Measurements from ENCODE around the gene TBC1D9. TPM values are rescaled to one million over a fixed set of nuclear protein-coding genes. Genes with fewer than 3 reads are reported as not detected.

Gene TBC1D9
- total RNA-seq, 4 donors from 2014 or later = 1.5 to 3.5 (median 2.2) TPM

DNA sequence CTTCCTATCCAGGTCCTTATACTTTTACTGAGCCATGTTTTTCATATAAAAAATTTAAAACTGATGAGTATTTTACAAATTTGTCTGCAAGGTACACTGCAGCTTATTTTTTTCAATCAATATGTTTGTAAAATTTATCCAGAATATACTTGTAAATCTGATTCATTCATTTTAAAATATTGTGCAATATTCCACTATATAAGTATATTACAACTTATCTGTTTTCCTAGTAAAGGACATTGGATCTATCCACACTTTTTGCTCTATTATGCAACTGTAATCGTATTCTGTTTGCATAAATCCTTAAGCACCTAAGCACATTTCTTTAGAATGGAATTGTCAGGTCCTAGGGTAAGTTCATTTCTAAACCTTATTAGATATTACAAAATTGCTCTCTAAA is 49.5 kb downstream of the TBC1D9 start:
- intact Hi-C loops (cut with DNase I; ENCODE audit: low total_unique reads) (no loop called here), in situ Hi-C loops (cut with MboI; ENCODE audit: low sequenced_read_pairs in 4 of 4) (no loop called here)
- no peaks in the 10 kb centered on the region for H3K4me1 ChIP-seq

DNA sequence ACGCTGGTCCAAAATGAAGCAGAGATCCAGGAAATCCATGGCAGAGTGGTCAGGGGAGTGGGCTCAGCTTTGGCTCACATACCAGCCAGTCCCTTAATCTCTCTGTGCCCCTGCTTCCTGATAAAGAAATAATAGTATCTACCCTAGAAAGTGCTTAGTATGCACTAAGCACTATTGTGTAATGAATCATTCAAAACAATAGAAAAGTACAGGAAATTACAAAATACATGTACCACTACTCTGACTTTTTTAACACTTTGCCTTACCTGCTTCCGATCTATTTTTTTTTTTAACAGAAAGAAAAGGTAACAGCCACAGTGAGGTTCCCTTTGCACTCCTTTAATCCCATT is 49.9 kb downstream of the TBC1D9 start:
- ATAC-seq (no peak), DNase-seq (no peak)
- no peaks in the 10 kb centered on the region for H3K4me1 ChIP-seq
- intact Hi-C loops (cut with DNase I; ENCODE audit: low total_unique reads) (no loop called here), in situ Hi-C loops (cut with MboI; ENCODE audit: low sequenced_read_pairs in 4 of 4) (no loop called here)
- H3K4me3 ChIP-seq = no peak overlapping the region
- H3K36me3 ChIP-seq = no peaks in the 10 kb centered on the region
- no peaks in the 10 kb centered on the region for H3K9me3 ChIP-seq
- H3K27ac ChIP-seq = no peak overlapping the region
- TF ChIP-seq POLR2A (IDR thresholded peaks at IDR 0.05) = no peak
- TF ChIP-seq, protein P1, sequence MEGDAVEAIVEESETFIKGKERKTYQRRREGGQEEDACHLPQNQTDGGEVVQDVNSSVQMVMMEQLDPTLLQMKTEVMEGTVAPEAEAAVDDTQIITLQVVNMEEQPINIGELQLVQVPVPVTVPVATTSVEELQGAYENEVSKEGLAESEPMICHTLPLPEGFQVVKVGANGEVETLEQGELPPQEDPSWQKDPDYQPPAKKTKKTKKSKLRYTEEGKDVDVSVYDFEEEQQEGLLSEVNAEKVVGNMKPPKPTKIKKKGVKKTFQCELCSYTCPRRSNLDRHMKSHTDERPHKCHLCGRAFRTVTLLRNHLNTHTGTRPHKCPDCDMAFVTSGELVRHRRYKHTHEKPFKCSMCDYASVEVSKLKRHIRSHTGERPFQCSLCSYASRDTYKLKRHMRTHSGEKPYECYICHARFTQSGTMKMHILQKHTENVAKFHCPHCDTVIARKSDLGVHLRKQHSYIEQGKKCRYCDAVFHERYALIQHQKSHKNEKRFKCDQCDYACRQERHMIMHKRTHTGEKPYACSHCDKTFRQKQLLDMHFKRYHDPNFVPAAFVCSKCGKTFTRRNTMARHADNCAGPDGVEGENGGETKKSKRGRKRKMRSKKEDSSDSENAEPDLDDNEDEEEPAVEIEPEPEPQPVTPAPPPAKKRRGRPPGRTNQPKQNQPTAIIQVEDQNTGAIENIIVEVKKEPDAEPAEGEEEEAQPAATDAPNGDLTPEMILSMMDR (IDR thresholded peaks at IDR 0.05 in 4 of 5, conservative IDR thresholded peaks at IDR 0.05 in 1 of 5) = no peak
- H3K27me3 ChIP-seq = no peaks in the 10 kb centered on the region

More for the DNA sequence above, 49.5 kb downstream of the TBC1D9 start:
- Histone ChIP-seq H3K9me3 (no peaks in the 10 kb centered on the region), H3K36me3 (no peaks in the 10 kb centered on the region), H3K27me3 (no peaks in the 10 kb centered on the region), H3K27ac (no peak overlapping the region), H3K4me3 (no peak overlapping the region)
- TF ChIP-seq POLR2A (IDR thresholded peaks at IDR 0.05) = no peak
- TF ChIP-seq, protein P1 (IDR thresholded peaks at IDR 0.05 in 4 of 5, conservative IDR thresholded peaks at IDR 0.05 in 1 of 5) = no peak
- no peak for ATAC-seq
- DNase-seq = no peak

DNA sequence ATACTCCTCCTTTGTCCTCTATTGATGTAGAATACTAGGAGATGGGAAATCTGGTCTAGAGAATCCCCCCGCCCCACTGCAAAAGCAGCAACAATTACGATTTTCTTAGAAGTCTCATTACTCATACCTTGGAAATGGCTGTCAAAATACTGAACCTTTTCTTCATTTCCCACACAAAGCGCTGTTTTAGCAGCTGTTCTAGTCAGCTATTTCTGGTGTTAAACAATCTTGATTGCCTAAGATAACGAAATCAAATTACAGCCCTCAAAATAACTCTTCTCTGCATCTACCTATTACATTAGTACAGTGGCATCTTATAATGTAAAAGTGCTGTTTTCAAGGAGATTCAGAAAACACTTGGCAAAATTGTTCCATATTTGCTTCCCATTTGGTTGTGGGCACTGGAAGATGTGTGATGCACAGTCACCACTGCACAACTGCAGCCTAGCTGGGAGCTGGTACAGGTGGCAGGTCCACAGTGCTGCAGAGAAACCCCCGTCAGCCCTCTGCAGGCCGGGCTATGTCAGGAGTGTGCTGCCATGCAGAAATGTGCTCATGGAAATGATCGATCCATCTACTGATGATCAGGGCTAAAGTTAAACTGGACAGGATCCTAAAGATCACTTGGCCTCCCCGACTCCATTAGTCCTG is 50.4 kb downstream of the TBC1D9 start:
- Histone ChIP-seq H3K27ac (no peak overlapping the region), H3K27me3 (no peaks in the 10 kb centered on the region), H3K36me3 (no peaks in the 10 kb centered on the region), H3K4me3 (no peak overlapping the region), H3K9me3 (no peaks in the 10 kb centered on the region), H3K4me1 (no peaks in the 10 kb centered on the region)
- intact Hi-C loops (cut with DNase I; ENCODE audit: low total_unique reads) (no loop called here), in situ Hi-C loops (cut with MboI; ENCODE audit: low sequenced_read_pairs in 4 of 4) (no loop called here)
- DNase-seq = no peak
- TF ChIP-seq POLR2A (IDR thresholded peaks at IDR 0.05) = no peak
- TF ChIP-seq, protein P1 (IDR thresholded peaks at IDR 0.05 in 4 of 5, conservative IDR thresholded peaks at IDR 0.05 in 1 of 5) = no peak
- ATAC-seq = no peak

DNA sequence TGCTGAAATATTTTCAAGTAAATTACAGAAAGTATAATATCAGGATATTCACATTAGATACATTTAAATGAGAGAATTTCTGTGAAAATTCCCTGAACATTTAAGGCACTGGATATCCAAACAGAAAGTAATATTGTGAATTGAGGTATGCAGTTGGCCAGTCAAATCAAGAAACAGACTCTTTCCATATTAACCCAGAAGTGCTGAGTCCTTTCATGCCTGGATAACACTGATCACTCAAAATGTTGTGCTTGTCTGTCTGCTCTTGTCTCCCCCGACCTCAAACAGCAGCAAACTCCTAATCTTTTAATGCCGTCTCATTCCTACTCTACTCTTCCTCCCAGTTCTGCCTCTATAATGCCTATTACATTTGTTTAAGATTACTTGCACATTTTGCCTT is 51.2 kb downstream of the TBC1D9 start:
- intact Hi-C loops (cut with DNase I; ENCODE audit: low total_unique reads) = no loop called here
- no peaks in the 10 kb centered on the region for H3K4me1 ChIP-seq
- H3K4me3 ChIP-seq = no peak overlapping the region
- no peak for TF ChIP-seq POLR2A (IDR thresholded peaks at IDR 0.05)
- TF ChIP-seq, protein P1 (IDR thresholded peaks at IDR 0.05 in 4 of 5, conservative IDR thresholded peaks at IDR 0.05 in 1 of 5) = no peak
- in situ Hi-C loops (cut with MboI; ENCODE audit: low sequenced_read_pairs in 4 of 4) = no loop called here
- DNase-seq = no peak
- H3K9me3 ChIP-seq = no peaks in the 10 kb centered on the region
- H3K27ac ChIP-seq = no peak overlapping the region
- H3K36me3 ChIP-seq = no peaks in the 10 kb centered on the region
- H3K27me3 ChIP-seq = no peaks in the 10 kb centered on the region
- no peak for ATAC-seq
